K562 (cell line): Measurements from ENCODE around the gene VTA1. TPM values are rescaled to one million over a fixed set of nuclear protein-coding genes. Genes with fewer than 3 reads are reported as not detected.

ENCODE experiments used
- ARID3B ChIP-seq: fragments of 250-450 bp; sonication (Bioruptor Pico); IDR thresholded peaks from 2 replicates; pipeline ENCODE4 v1.4.0; 2020; ENCODE audit warnings: borderline replicate concordance
- ATF3 ChIP-seq, 2 experiments: fragments of 450-650 bp in 1 of 2; sonication (generic) in 1 of 2; formaldehyde crosslinking in 1 of 2; IDR thresholded peaks in 1 of 2; conservative IDR thresholded peaks in 1 of 2; 2 replicates each; pipeline versions ENCODE4 v1.6.1 to v1.8.1; 2016 to 2023; ENCODE audit warnings: mild to moderate bottlenecking in 2 of 2, moderate library complexity in 2 of 2, inconsistent platforms in 1 of 2, missing genetic modification reagents in 1 of 2
- CHD1 ChIP-seq: fragments of 200-600 bp; sonication (generic); IDR thresholded peaks from one replicate; pipeline ENCODE4 v1.6.1; 2012; ENCODE audit warnings: mild to moderate bottlenecking, moderate library complexity, low read length, inconsistent platforms
- CHD2 ChIP-seq: IDR thresholded peaks from 2 replicates; pipeline ENCODE4 v1.6.1; 2011; ENCODE audit warnings: low read depth, low read length
- CREB3L1 ChIP-seq: fragments of 450-650 bp; IDR thresholded peaks from 2 replicates; pipeline ENCODE4 v1.6.1; 2014; ENCODE audit warnings: low read depth, mild to moderate bottlenecking, moderate library complexity, borderline replicate concordance
- CREBBP ChIP-seq: IDR thresholded peaks from one replicate; pipeline ENCODE4 v1.6.1; 2012; ENCODE audit warnings: low read depth, mild to moderate bottlenecking, control low read depth, inconsistent platforms, low read length
- GABPA ChIP-seq: fragments of 200-800 bp; sonication (Bioruptor generic); conservative IDR thresholded peaks from 2 replicates; pipeline ENCODE4 v1.6.1; 2016; ENCODE audit warnings: low read depth, missing genetic modification characterization, missing compliant biosample characterization
- HLTF ChIP-seq: fragments of 450-650 bp; IDR thresholded peaks from 2 replicates; pipeline ENCODE4 v1.6.1; 2016
- HNRNPK ChIP-seq: fragments of 200-400 bp; formaldehyde crosslinking; IDR thresholded peaks from one replicate; pipeline ENCODE4 v1.6.1; 2018; ENCODE audit warnings: mild to moderate bottlenecking, low read depth, low read length; ENCODE audit not compliant: poor library complexity, severe bottlenecking
- NFE2 ChIP-seq: IDR thresholded peaks from 2 replicates; pipeline ENCODE4 v1.6.1; 2014; ENCODE audit warnings: antibody characterized with exemption, low read depth
- NFE2L1 ChIP-seq: fragments of 450-650 bp; IDR thresholded peaks from 2 replicates; pipeline ENCODE4 v1.6.1; 2016; ENCODE audit warnings: missing genetic modification characterization, low read depth, mild to moderate bottlenecking, missing compliant biosample characterization, moderate library complexity, borderline replicate concordance
- POLR2AphosphoS2 ChIP-seq: IDR thresholded peaks from 2 replicates; pipeline ENCODE4 v1.6.1; 2012; ENCODE audit warnings: low read length, improper control_type of control experiment
- PTBP1 ChIP-seq: fragments of 200-400 bp; formaldehyde crosslinking; IDR thresholded peaks from 2 replicates; pipeline ENCODE4 v1.6.1; 2017; ENCODE audit warnings: low read depth, low read length
- SMAD1 ChIP-seq: fragments of 150-350 bp; IDR thresholded peaks from 2 replicates; pipeline ENCODE4 v1.6.1; 2014; ENCODE audit warnings: low read length, low read depth; ENCODE audit not compliant: partially characterized antibody
- SMARCA4 ChIP-seq: fragments of 450-650 bp; IDR thresholded peaks from 2 replicates; pipeline ENCODE4 v1.6.1; 2016
- SMARCA5 ChIP-seq: fragments of 450-650 bp; IDR thresholded peaks from 2 replicates; pipeline ENCODE4 v1.6.1; 2016
- SRSF3 ChIP-seq: fragments of 200-400 bp; formaldehyde crosslinking; IDR thresholded peaks from 2 replicates; pipeline ENCODE4 v1.6.1; 2016; ENCODE audit warnings: mild to moderate bottlenecking, low read length, moderate library complexity; ENCODE audit not compliant: insufficient read depth
- THRAP3 ChIP-seq: fragments of 450-650 bp; IDR thresholded peaks from 2 replicates; pipeline ENCODE4 v1.6.1; 2016; ENCODE audit warnings: mild to moderate bottlenecking, inconsistent platforms, borderline replicate concordance
- THRB ChIP-seq: fragments of 450-650 bp; formaldehyde crosslinking; conservative IDR thresholded peaks from 2 replicates; pipeline ENCODE4 v1.4.0; 2022; ENCODE audit warnings: mild to moderate bottlenecking, missing genetic modification characterization
- ZFP91 ChIP-seq: sonication (generic); formaldehyde crosslinking; IDR thresholded peaks from 2 replicates; pipeline ENCODE4 v1.8.0; 2022; ENCODE audit warnings: mild to moderate bottlenecking, missing genetic modification reagents
- polyA plus RNA-seq, 8 experiments: library from polyadenylated mRNA; depleted of rRNA in 4 of 8; stranded (reverse) in 5 of 8; unstranded in 3 of 8; fragments of >200 nt; fragmentation: Nextera tagmentation in 2 of 8; fragmentation: Illumina TruSeq in 1 of 8; extraction: Ambion mirVana in 2 of 8; extraction: Trizol in 1 of 8; gene quantifications; 2 replicates each; pipeline versions ENCODE4 v1.2.1 to v1.2.3, GENCODE V29; 2011 to 2014; ENCODE audit warnings: inconsistent platforms in 1 of 8, missing spikeins in 1 of 8
- total RNA-seq, 7 experiments: library from RNA; depleted of rRNA in 6 of 7; stranded (reverse); fragments of >200 nt in 6 of 7; fragmentation: Illumina TruSeq in 2 of 7; extraction: Trizol in 2 of 7; gene quantifications; 2 replicates each; pipeline versions ENCODE4 v1.2.1 to v1.2.3, GENCODE V29; 2011 to 2021; ENCODE audit warnings: low replicate concordance in 1 of 7

The VTA1 gene
- total and polyA plus RNA-seq, 9 of the 15 experiments (the other 6 are each of a cell fraction or from before 2014, with no cell fraction given) = 47.8 to 182 (median 84.6) TPM

- TF ChIP-seq SRSF3 = no peak
- TF ChIP-seq POLR2AphosphoS2 = no peak
- no peak for TF ChIP-seq SMARCA5
- no peak; the same call in 1 of the 2 replicates for TF ChIP-seq ATF3 (IDR thresholded peaks at IDR 0.05)
- TF ChIP-seq ATF3 (CRISPR knock-in tag; conservative IDR thresholded peaks at IDR 0.05) = no peak
- TF ChIP-seq CREBBP = no peak
- no peak for TF ChIP-seq NFE2L1 (tag)
- 0 out of 2 replicates have a peak, but pooled peaks have one; percentile 60 for TF ChIP-seq SMARCA4
- TF ChIP-seq HNRNPK = no peak
- no peak for TF ChIP-seq THRB (CRISPR knock-in tag)
- TF ChIP-seq NFE2 = no peak
- no peak for TF ChIP-seq CHD1
- TF ChIP-seq ARID3B (CRISPR knock-in tag) = no peak
- TF ChIP-seq PTBP1 = no peak
- TF ChIP-seq CHD2 = no peak
- peak; percentile 65; the same call in 1 of the 2 replicates for TF ChIP-seq THRAP3
- TF ChIP-seq CREB3L1 = peak; percentile 78; the same call in 1 of the 2 replicates
- peak; percentile 79 for TF ChIP-seq SMAD1
- TF ChIP-seq GABPA = peak; percentile 97
- TF ChIP-seq ZFP91 = 0 out of 2 replicates have a peak, but pooled peaks have one; percentile 27
- TF ChIP-seq HLTF = no peak
Observed at GRCh38 chr6:142146828-142147662, at the start of gene VTA1, which contains the start of gene NMBR (continued).
